ENCODE data around the gene CDKAL1.
"Not testable (repeated sequence)": the region's sequence is repeated elsewhere in the genome, so short reads cannot be mapped to it uniquely, and the experiment has no call there.

CDKAL1 gene

DNA sequence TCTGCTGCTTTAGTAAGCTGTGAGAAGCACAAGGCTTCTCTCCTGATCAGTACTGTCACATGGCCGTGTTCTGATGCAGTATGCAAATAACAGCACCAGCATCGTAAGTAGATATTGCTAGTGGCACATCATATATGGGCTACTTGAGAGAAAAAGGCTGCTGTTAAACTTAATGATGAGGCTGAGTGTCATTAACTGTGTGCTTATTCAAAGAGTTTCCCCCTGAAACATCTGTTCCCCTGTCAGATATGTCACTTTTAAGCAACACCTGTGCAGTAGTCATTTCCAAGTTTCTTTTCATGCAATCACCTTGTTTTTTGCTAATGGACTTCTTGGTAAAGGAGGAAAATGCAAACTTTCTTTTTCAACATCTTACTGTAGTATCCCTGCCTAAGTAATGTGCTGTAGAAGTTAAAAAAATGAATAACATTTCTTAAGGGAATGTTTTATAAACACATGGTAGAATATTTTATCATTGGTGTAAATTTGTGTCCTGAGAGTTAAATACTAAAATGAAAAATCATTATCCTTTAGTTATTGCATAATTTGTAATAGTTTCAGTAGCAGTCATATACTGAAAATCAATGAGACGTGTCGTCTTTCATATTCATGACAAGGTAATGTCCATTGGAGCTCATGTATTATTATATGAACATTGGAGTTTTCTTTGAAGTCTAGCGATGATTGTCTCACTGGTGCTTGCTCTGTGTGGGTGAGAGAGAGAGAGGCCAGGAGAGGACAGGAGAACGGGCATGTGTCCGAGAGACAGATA lies 366.3 kb downstream of the CDKAL1 start:
- no peak for DNase-seq

DNA sequence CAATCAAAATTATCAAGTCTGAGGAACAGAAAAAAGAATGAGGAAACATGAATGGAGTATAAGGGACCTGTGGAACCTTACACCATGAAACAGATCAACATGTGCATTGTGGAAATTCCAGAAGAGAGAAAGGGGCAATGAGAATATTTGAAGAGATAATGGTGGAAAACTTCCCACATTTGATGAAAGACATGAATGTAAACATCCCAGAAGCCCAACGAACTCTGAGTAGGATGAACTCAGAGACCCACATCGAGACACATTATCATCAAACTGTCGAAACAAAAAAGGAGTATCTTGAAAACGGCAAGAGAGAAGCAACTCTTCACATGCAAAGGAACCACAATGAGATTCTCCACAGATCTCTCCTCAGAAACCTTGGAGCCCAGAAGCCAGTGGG lies 371.1 kb downstream of the CDKAL1 start:
- no peak for DNase-seq

DNA sequence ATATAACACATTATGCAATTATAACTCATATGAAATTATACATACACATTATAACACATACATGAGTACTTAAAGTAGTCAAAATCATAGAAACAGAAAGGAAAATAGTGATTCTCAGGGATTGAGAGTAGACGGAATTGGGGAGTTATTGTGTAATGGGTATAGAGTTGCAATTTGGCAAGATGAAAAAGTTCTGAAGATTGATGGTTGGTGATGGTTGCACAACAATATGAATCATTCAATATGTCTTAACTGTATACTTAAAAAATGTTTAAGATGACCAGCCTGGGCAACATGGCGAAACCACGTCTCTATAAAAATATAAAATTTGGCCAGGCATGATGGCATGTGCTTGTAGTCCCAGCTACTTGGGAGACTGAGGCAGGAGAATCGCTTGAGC lies 372.7 kb downstream of the CDKAL1 start:
- no peak for DNase-seq

GRCh38 chr6:20907486-20908071 lies 373.3 kb downstream of the CDKAL1 start:
- DNase-seq, result no peak

DNA sequence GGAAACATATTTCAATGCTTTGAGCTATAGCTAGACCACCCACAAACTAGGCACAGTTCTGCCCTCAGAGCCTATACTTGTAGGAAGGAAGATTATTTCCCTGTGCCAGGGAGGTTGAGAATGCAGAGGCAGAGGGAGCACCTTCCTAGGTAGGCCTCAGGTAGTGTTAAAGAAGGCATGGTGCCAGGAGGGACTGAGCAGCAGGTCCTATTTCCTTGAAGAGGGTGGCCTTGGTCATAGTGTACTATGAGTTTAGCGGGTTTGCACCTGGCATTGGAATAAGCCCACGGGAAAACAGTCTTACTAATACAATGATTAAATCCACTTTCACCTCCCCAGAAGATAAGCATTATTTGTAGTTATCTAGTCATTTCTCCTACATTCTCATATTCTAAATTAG lies 375.4 kb downstream of the CDKAL1 start:
- no peak for DNase-seq

GRCh38 chr6:20911712-20912111 lies 377.5 kb downstream of the CDKAL1 start:
- DNase-seq, result no peak

GRCh38 chr6:20915156-20915555 lies 380.9 kb downstream of the CDKAL1 start:
- no peak for DNase-seq

DNA sequence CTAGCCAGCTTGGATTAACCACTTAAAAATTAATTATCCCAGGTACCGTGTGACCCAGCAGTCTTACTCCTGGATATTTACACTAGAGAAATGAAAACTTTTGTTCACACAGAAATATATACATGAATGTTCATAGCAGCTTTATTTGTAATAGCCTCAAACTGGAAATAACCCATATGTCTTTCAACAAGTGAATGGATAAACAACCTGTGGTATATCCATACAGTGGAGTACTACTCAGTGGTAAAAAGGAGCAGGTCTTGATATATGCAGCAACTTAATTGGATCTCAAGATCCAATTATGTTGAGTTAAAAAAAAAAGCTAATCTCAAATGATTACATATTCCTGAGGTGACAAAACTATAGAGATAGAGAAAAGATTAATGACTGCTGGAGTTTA lies 381.4 kb downstream of the CDKAL1 start:
- DNase-seq, result no peak

DNA sequence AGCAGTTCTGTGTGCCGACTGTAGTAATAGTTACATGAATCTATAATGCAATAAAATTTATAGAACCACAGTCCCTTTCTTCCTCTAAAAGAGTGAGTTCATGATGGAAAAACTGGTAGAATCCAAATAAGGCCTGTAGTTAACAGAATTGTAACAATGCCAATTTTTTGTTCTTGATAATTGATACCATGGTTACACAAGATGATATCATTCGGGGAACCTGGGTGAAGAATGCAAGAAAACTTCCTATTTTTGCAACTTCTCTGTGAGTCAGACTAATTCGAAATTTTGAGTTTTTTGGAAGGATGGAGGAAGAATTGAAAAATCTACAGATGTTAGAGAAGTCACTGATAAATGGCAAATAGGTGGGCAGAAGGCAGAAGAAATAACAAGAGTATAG lies 381.8 kb downstream of the CDKAL1 start:
- no peak for DNase-seq

- no peak for DNase-seq
Observed at GRCh38 chr6:20918868-20919267, 384.6 kb downstream of the CDKAL1 start.

- no peak for DNase-seq
Observed at GRCh38 chr6:20919677-20920385, 385.6 kb downstream of the CDKAL1 start.

DNA sequence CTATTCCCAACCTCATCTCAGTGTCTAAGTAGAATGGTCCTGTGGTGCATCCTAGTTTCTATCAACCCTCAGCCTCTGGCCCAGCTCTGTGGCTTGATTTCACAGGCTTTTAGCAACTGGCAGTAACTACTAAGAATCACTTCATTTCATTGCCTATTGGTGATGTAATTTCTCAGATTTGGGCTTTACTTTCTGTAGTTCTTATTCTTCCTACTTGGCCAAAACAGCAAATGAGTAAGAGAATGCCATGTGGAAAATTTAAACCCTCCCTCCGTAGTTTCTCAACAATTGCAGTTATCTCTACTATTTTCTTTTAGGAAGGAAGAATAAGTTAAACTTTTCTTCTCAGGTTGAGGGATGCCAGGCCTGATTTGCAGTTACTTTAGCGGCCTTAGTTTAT lies 387.3 kb downstream of the CDKAL1 start:
- DNase-seq, result no peak

- DNase-seq, result no peak
Observed at GRCh38 chr6:20922743-20923142, 388.5 kb downstream of the CDKAL1 start.

DNA sequence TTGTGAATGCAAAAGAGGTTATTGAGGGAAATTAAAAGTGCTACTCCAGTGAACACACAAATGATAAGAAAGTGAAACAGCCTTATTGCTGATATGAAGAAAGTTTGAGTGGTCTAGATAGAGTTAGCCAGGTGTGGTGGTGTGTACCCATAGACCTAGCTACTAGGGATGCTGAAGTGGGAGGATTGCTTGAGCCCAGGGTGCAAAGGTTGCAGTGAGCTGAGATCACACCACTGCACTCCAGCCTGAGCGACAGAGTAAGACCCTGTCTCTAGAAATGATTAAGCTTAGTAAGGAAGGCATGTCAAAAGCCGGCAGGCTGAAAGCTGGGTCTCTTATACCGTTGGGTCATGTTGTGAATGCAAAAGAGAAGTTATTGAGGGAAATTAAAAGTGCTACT lies 389.8 kb downstream of the CDKAL1 start:
- not testable (repeated sequence) for DNase-seq

- no peak for DNase-seq
Observed at GRCh38 chr6:20924911-20925543, 390.8 kb downstream of the CDKAL1 start.

DNA sequence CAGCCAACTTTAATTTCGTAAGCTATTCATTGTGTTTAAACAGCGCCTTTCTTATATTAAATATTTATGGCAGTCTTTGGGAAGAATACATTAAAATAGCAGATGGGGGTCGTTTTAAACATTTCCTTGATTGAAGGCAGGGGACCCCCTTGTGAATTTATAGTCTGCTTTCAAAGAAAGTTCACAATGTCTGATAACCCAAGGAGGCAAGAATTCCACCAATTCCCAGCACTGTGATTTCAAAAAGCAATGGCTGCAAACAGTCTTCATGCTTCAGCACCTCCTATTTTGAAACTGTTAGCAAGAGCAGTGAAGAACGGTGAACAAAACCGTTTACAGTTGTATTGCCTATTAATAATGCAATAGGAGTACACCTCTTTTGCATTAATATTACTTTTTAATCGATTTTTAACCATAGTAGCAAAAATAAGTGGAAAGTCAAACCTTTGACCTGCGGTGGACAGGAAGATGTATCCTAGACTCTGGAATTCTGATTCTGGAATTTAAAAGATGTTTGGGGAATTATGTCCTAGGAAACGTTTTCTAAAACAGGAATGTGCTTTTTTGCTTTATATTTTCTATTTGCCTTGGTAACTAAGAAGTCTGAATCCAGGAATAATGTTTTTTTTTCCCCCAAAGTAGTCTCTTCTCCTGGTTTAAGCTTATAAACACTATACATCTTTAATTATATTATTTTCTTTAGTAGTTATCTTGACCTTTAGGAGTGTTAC lies 393.0 kb downstream of the CDKAL1 start:
- DNase-seq, result no peak

DNA sequence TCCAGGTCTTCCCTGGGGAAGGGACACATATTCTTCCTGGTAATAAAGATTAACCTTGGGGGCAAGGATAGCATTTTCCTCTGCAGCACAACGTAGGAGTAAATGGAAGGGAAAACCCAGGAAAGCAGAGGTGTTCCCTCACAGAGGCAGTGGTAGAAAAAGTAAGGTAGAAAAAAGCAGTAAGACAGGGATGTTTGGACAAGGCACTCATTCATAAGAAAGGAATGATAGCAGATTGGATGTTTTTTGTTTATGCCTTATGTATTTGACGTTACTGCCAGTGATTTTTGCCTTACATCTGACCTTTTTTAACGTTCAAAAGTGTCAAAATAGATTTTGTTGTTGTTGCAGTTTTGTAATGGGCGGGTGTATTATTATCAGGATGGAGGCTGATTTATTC lies 395.0 kb downstream of the CDKAL1 start:
- DNase-seq, result no peak

GRCh38 chr6:20931093-20931492 lies 396.8 kb downstream of the CDKAL1 start:
- no peak for DNase-seq

DNA sequence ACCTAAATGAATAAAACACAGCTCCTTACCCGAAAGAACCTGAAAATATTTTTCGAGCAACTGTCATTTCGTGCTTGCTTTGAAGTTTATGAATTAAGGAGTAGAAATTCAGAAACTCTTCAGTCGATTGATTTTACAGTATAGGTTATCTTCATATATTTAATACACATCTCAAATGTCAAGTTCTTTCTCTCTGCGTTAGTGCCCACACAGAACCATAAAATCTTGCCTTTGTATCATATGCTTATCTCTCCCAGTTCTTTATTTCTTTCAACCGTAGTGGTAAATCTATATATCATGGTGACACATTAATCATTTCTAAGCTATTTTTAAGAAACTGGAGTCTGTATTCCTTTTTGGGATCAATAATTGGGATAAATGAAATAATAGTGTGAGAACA lies 397.5 kb downstream of the CDKAL1 start:
- DNase-seq, result no peak

DNA sequence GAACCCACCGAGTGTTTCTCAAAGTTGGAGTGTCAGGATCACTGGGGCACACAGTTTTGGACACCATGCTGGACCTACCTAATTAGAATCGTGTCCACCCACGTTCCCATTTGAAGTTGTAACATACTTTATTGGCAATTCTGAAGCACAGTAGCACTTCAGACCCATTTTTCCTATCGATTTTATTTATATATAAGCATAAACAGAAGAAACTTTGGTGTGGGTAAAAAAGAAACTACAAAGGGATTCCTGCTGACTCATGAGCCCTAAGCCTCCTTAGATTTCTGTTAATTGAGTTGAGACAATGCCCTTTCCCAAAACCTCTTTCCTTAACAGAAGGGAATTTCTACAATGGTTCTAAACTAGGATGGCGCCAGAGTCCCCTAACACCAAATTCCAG lies 398.0 kb downstream of the CDKAL1 start:
- DNase-seq, result no peak

- DNase-seq, result no peak
Observed at GRCh38 chr6:20933057-20933788, 399.0 kb downstream of the CDKAL1 start.

DNA sequence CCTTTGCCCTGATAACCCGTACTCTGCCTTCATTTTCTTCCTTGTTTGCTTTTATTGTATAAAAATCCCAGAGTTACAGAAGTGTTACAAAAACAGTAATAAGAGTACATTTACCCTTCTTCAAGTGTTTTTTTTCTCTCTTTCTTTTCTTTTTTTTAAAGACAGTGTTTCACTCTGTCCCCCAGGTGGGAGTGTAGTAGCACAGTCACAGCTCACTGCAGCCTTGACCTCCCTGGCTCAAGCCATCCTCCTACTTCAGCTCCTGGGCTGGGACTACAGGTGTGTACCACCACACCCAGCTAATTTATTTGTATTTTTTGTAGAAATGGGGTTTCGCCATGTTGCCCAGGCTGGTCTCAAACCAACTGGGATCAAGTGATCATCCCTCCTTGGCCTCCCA lies 402.7 kb downstream of the CDKAL1 start:
- DNase-seq, result no peak
